GM19193 (cell line): Measurements from ENCODE around the gene BSND.

Source experiments
- POLR2A ChIP-seq: IDR thresholded peaks from 4 replicates; pipeline ENCODE4 v1.6.1; 2011; ENCODE audit not compliant: insufficient read depth, insufficient read length; ENCODE audit errors: extremely low read depth

Gene BSND

DNA sequence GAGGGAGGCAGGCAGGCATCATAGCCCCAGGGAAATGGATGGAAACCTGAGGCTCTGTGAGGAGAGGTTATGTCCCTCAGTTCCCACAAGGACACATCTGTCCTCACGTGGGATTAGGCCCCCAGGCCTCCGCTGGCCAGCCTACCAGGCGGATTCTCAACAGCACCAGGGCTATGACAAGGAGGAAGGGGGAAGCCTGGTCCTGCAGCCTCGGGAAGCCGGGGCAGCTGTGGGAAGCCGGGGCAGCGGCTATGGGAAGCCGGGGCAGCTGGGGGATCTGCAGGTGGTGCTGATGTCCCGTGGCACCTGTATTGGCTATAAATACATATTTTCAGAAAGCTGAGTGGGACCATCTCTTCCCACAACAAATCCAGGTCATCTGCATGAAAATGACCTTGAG lies 19.7 kb downstream of the BSND start:
- no peak for TF ChIP-seq POLR2A

DNA sequence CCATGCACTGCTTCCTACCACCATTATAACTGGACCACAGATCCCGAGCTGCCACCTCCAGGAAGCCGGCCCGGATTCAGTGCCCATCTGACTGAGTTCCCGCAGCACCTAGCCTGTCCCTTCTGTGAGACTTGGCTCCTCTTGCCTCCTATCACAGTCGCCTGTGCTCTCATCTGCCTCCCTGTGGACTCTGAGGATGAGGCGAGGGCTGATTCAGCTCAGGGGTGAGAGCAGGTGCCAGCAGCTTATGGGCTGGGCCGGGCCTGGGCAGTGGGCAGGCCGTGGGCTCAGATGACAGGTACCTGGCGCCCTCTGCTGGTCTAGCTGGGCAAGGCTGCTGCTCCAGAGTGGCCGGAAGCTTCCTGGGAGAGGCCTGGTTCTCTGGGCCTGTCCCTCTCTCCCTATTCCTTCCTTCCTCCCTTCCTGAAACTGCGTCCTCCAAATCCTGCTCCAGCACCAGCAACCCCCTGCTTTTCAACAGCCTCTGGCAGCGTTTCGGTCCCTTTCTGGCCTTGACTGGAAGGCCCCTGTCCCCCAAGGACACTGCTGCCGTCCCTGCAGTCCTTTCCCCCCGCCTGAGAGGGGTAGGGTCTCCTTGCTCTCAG lies 23.3 kb downstream of the BSND start:
- TF ChIP-seq POLR2A: no peak

DNA sequence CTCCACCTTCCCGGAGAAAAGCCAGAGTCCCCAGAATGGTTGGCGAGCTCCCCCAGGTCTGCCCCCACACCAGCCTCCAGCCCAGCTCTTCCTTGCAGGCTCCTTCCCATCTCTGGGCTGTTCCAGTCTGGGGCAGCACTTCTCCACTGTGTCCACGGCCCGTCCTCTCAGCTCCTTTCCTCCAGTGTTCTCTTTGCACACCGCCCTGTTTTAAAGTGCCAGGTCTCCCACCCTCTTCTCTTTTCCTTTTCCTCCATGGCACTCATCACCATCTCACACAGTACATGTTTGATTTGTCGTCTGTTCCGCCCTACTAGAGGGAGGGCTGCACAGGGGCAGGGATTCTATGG lies 34.5 kb downstream of the BSND start:
- TF ChIP-seq POLR2A: no peak

DNA sequence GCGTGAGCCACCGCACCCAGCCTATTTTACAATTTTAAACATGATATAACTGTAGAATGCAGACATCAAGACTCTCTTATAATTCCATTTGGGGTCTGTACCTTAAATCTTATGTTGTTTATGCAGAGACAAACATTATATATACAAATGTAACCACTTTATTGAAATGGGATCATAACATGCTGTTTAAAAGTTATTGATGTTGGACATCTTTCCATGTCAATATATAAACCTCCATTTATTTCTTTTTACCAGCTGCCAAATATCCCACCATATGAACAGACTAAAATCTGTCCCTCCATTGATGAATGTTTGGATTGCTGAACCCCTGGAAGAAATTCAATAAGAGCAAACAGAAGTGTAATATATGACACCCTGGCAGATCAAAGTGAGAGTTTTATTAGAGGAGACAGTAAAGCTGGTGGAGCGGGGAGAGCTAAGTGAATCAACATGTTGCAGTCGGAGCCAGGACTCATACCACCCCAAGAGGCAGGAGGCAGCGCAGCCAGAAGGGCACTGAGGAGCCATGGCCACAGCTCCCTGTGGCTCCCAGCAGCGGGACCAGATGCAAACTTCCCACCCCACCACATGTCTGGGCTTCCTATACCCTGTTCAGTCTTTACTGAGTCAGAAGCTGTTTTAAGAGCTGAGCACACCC lies 35.9 kb downstream of the BSND start:
- TF ChIP-seq POLR2A: no peak

DNA sequence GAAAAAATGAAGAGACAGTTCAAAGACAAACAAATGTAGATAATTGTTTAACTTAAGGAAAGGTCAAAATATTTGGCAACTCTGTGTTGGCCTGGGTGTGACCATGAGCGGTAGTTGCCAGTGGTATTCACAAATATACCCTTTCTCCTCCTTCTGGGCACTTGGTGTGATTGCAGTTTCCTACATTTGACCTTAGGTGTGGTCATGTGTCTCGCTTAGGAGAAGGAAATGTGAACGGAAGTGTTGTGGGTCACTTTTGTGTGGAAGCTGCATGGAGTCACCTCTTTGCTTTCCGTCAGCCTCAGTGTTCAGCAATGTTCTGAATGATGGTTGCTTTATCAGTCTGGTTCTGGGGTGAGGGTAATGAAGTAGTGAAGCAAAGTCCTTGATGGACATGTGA lies 37.2 kb downstream of the BSND start:
- no peak for TF ChIP-seq POLR2A

DNA sequence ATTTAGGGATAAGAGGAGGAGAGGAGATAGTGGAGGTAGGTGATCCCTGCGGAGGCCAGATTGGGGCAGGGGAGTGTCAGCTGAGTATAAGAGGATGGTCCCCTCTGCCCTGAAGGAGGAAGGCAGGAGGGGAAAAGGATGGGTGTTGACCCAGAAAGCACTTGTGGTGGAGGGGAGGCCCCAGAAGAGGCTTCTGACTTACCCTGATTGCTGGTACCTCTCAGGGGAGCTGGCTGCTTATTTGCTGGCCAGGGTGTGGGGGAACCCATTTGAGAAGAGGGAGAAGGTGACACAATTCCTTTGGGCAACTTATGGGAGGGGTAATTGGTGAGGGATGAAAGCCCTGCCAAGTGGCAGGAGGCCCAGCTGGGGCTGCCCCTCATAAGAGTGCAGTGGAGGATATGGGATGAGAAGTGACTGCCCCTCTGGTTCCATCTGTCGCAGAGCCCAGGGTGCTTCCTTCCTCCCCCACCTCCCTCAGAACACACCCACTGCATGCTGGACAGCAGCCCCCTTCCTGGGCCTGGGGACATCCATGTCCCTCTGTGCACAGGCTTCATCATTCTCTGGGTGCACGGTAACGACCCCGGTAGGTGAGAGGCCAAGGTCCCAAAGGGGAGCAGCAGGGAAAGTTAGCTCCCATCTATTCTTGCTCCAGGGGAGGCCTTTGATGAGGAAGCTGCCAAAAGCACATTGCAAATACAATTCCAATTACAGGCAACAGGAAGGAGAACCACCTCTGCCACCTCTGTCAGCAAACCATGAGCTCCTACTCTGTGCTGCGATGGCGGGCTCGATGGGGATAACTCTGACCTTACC lies 39.2 kb downstream of the BSND start:
- no peak for TF ChIP-seq POLR2A

DNA sequence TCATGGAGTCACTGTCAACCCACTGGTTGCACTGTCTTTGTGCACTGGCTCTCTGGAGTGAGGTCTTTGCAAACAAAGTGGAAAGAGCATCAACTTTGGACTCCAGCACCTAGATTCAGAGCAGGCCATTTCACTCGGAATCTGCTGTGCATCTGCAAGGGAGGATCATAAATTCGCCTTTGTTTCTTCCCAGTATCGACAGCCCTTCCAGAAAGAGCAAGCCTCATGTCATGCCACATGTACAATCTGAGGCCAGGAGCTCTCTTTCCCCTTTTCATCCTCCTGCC lies 39.8 kb downstream of the BSND start:
- TF ChIP-seq POLR2A: no peak

DNA sequence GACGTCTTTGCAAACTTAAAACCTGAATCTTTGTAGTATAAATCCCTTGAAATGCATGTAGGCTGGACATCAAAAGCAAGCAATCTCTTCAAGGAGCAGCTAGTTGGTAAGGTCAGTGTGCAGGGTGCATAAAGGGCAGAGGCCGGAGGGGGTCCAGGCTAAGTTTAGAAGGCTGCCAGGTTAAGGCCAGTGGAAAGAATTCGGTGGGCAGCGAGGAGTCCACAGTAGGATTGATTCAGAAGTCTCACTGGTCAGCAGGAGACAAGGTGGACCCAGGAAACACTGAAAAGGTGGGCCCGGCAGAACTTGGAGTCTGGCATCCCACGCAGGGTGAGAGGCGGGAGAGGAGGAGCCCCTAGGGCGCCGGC lies 40.2 kb downstream of the BSND start:
- TF ChIP-seq POLR2A: no peak

DNA sequence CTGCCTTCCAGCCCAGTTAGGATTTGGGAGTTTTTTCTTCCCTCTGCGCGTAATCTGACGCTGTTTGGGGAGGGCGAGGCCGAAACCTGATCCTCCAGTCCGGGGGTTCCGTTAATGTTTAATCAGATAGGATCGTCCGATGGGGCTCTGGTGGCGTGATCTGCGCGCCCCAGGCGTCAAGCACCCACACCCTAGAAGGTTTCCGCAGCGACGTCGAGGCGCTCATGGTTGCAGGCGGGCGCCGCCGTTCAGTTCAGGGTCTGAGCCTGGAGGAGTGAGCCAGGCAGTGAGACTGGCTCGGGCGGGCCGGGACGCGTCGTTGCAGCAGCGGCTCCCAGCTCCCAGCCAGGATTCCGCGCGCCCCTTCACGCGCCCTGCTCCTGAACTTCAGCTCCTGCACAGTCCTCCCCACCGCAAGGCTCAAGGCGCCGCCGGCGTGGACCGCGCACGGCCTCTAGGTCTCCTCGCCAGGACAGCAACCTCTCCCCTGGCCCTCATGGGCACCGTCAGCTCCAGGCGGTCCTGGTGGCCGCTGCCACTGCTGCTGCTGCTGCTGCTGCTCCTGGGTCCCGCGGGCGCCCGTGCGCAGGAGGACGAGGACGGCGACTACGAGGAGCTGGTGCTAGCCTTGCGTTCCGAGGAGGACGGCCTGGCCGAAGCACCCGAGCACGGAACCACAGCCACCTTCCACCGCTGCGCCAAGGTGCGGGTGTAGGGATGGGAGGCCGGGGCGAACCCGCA lies 40.8 kb downstream of the BSND start, which contains the start of gene PCSK9:
TSS of gene PCSK9 (plus strand) at position 207 of the 741 bp plus-strand sequence. CDS start at position 497, 290 bp downstream.
- TF ChIP-seq POLR2A: no peak

DNA sequence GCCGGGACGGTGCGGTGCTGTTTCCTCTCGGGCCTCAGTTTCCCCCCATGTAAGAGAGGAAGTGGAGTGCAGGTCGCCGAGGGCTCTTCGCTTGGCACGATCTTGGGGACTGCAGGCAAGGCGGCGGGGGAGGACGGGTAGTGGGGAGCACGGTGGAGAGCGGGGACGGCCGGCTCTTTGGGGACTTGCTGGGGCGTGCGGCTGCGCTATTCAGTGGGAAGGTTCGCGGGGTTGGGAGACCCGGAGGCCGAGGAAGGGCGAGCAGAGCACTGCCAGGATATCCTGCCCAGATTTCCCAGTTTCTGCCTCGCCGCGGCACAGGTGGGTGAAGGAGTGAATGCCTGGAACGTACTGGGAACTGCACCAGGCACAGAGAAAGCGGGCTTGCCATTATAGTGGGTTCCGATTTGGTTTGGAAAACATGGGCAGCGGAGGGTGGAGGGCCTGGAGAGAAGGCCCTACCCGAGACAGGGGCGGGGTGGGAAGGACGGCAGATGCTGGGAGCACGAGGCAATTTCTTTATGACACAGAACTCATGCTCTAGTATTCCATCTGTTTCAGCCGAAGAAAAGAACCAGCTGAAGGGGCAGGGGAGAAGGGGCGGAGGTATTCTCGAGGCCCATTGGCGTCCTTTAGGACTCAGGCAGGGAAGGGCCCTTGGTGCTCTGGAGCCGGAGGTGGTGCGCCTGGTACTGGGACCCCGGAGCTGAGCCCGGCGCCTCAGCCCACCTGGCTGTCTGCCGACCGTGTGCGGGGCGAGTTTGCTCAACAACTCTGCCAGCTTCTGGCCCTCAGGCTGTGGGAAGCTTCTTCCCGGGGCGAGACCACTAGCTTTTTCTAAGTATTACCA lies 41.6 kb downstream of the BSND start:
- TF ChIP-seq POLR2A: no peak

DNA sequence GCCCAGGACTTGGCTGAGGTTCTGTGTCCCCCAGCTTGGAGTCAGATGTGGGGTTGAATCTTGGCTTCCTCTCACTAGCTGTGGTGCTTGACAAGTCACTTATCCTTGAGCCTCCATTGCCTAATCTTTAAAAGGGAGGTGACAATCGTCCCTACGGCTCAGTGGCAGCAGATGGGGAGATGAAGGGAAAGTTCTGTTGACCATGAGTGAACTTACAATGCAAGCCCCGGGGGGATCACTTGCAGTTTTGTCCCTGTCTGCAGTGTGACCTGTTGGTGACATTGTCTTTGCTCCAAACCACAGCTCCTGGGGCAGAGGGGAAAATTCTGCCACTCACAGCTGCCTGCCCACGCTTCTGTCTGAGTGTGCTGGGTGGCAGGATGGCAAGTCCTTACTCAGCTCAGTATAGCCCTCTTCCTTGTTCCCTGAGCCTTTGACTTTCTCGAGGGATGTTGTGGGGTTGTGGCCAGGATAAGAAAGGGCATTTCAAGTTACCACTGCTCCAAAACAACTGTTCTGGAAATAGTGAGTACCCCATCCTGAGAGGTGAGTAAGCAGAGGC lies 42.3 kb downstream of the BSND start:
- TF ChIP-seq POLR2A: no peak

DNA sequence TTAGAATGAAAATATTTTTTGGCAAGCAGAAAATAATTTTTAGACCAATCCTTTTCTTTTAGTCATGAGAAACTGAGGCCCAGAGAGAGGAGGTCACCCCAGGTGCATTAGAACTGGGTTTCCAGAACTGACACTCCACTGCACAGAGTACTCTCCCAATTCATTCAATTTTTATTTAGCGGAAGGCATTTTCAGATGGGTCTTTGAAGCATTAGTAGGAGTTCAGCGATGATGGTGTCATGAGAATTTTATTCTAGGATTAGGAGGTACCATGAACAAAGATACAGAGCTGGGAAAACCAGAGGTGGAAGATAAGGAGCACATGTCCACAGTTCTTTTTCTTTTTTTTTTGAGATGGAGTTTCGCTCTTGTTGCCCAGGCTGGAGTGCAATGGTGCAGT lies 42.9 kb downstream of the BSND start:
- TF ChIP-seq POLR2A: no peak

DNA sequence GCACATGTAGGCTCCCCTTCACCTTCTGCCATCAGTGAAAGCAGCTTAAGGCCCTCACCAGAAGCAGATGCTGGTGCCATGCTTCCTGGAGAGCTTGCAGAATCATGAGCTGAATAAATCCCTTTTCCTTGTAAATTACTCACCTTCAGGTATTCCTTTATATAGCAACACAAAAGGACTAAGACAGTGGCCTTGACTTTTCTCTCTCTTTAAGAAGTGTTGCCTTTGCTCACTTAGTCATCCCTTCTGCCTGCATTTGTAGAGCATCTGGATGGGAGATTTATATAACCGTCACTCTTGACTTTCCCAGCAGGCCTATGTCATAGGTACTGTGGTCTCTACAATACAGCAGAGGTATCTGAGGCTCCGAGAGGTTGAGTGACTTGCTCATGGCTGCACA lies 44.3 kb downstream of the BSND start:
- no peak for TF ChIP-seq POLR2A

DNA sequence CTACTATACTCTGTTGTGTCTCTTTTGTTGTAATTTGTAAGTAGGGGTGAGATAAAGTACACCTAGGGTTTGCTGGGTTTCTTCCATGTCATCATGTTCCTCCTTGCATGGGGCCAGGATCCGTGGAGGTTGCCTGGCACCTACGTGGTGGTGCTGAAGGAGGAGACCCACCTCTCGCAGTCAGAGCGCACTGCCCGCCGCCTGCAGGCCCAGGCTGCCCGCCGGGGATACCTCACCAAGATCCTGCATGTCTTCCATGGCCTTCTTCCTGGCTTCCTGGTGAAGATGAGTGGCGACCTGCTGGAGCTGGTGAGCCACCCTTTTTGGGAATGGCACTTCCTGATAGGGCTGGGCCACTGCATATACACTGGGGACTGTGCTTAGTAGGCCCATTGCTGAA lies 45.0 kb downstream of the BSND start:
- TF ChIP-seq POLR2A: no peak

DNA sequence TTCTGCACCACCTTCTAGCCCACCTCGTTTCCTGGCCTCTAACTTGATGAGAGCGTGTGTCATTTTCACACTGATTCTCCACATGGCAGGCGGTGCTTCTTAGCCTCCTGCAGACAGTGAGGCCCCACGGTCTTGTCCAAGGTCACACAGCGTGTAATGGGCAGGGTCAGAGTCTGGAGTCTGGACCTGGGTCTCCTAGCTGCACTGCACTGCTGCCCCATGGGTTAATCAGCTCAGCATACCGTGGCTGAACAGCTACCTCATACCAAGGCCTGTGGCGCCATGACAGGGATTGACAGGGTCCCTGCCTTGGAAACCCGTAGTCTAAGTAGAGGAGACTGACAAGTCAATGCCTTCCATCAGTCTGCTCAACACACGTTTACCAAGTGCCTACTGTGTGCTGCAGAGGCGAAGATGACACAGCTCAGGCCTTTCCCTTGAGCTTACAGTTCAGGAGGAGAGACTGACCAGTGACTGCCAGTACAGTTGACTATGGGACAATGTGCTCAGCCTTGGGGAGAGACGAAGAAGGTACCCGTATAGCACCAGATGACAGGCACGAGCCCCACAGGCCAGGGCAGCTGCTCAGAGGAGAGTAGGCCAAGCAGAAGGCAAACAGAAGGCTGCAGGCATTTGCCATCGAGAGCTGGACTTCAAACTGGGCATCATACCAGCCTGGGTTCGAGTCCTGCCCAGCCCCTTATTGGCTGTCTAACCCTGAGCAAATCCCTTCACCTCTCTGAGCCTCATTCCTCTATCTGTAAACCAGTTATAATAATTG lies 46.1 kb downstream of the BSND start:
- no peak for TF ChIP-seq POLR2A
